GF-D8 (cell line): ENCODE measurements around the gene CCDC38.
"Not testable (repeated sequence)": the region's sequence is repeated elsewhere in the genome, so short reads cannot be mapped to it uniquely, and the experiment has no call there.

ENCODE experiments used
- DNase-seq: peaks from one replicate; lab custom pipeline; 2025; lab: John Stamatoyannopoulos, UW

The CCDC38 gene

GRCh38 chr12:95942524-95943329 lies at the start of gene CCDC38:
CCDC38 (minus strand) TSS chr12:95942614; CDS start chr12:95936509, 6,105 bp downstream.
- DNase-seq: no peak

- no peak for DNase-seq
These were observed 47.7 kb upstream of the CCDC38 start for GRCh38 chr12:95990136-95990535.

GRCh38 chr12:95989504-95990123 lies 47.2 kb upstream of the CCDC38 start:
- no peak for DNase-seq

- DNase-seq: no peak
These were observed 46.3 kb upstream of the CCDC38 start for GRCh38 chr12:95988506-95989275.

- no peak for DNase-seq
These were observed 44.5 kb upstream of the CCDC38 start for GRCh38 chr12:95986635-95987570.

GRCh38 chr12:95984682-95985081 lies 42.3 kb upstream of the CCDC38 start:
- no peak for DNase-seq

GRCh38 chr12:95982602-95983001 lies 40.2 kb upstream of the CCDC38 start:
- no peak for DNase-seq

- no peak for DNase-seq
These were observed 38.0 kb upstream of the CCDC38 start for GRCh38 chr12:95980437-95980836.

- DNase-seq: no peak
These were observed 36.4 kb upstream of the CCDC38 start for GRCh38 chr12:95978774-95979173.

- no peak for DNase-seq
These were observed 35.9 kb upstream of the CCDC38 start for GRCh38 chr12:95978351-95978750.

- no peak for DNase-seq
These were observed 35.4 kb upstream of the CCDC38 start for GRCh38 chr12:95977764-95978305.

- no peak for DNase-seq
These were observed 34.0 kb upstream of the CCDC38 start for GRCh38 chr12:95976416-95976832.

- no peak for DNase-seq
These were observed 33.1 kb upstream of the CCDC38 start for GRCh38 chr12:95975491-95975890.

GRCh38 chr12:95974358-95974757 lies 31.9 kb upstream of the CCDC38 start:
- DNase-seq: no peak

- no peak for DNase-seq
These were observed 30.5 kb upstream of the CCDC38 start for GRCh38 chr12:95972832-95973456.

GRCh38 chr12:95970905-95971304 lies 28.5 kb upstream of the CCDC38 start:
- DNase-seq: no peak

GRCh38 chr12:95969116-95969515 lies 26.7 kb upstream of the CCDC38 start:
- not testable (repeated sequence) for DNase-seq

GRCh38 chr12:95967301-95967700 lies 24.9 kb upstream of the CCDC38 start:
- no peak for DNase-seq

- no peak for DNase-seq
These were observed 24.0 kb upstream of the CCDC38 start for GRCh38 chr12:95966287-95966870.

GRCh38 chr12:95963096-95963495 lies 20.7 kb upstream of the CCDC38 start:
- DNase-seq: no peak
